GM23338 (cell line): ENCODE results near the gene IGSF10. TPM values are rescaled to one million over a fixed set of nuclear protein-coding genes. Genes with fewer than 3 reads are reported as not detected.

Experiments
- ATAC-seq: fragments of 200-7000 bp; cut with Tn5 transposase; 3 replicates; pipeline ENCODE4 v1.9.1; 2020
- DNase-seq: peaks from one replicate; pipeline ENCODE4 v3.0.0-alpha.2; 2015; ENCODE audit warnings: low spot score
- H2AFZ ChIP-seq: fragments of 200-600 bp; sonication (generic); 2 replicates; pipeline ENCODE4 v1.8.0; 2016; ENCODE audit warnings: antibody characterized with exemption, mild to moderate bottlenecking, moderate library complexity
- H3F3A ChIP-seq: fragments of 200-600 bp; sonication (generic); replicated peaks from 2 replicates; pipeline ENCODE4 v1.8.0; 2017; ENCODE audit warnings: antibody characterized with exemption, mixed run types, low read depth
- H3K27ac ChIP-seq: fragments of 200-600 bp; sonication (generic); 2 replicates; pipeline ENCODE4 v1.6.1; 2016; ENCODE audit warnings: low read depth
- H3K27me3 ChIP-seq: fragments of 200-600 bp; sonication (generic); 2 replicates; pipeline ENCODE4 v1.8.0; 2016; ENCODE audit warnings: mild to moderate bottlenecking, mixed run types, moderate library complexity; ENCODE audit not compliant: insufficient read depth
- H3K36me3 ChIP-seq: fragments of 200-600 bp; sonication (generic); 2 replicates; pipeline ENCODE4 v1.8.0; 2016; ENCODE audit warnings: mild to moderate bottlenecking; ENCODE audit not compliant: insufficient read depth
- H3K4me1 ChIP-seq: fragments of 200-600 bp; sonication (generic); 2 replicates; pipeline ENCODE4 v1.8.0; 2016; ENCODE audit warnings: mild to moderate bottlenecking, moderate library complexity; ENCODE audit not compliant: insufficient read depth
- H3K4me2 ChIP-seq: fragments of 200-600 bp; sonication (generic); 2 replicates; pipeline ENCODE4 v1.7.1; 2017; ENCODE audit warnings: mixed run types
- H3K4me3 ChIP-seq: fragments of 200-600 bp; sonication (generic); 2 replicates; pipeline ENCODE4 v1.6.1; 2016; ENCODE audit warnings: mixed run types
- H3K79me2 ChIP-seq: fragments of 200-600 bp; sonication (generic); replicated peaks from 2 replicates; pipeline ENCODE4 v1.8.0; 2017; ENCODE audit warnings: mild to moderate bottlenecking; ENCODE audit not compliant: insufficient read depth
- H3K9me2 ChIP-seq: fragments of 200-600 bp; sonication (generic); 2 replicates; pipeline ENCODE4 v1.8.0; 2017; ENCODE audit not compliant: insufficient read depth
- H4K20me1 ChIP-seq: fragments of 200-600 bp; sonication (generic); replicated peaks from 2 replicates; pipeline ENCODE4 v1.8.0; 2017; ENCODE audit warnings: mild to moderate bottlenecking; ENCODE audit not compliant: insufficient read depth
- H3K27ac Mint-ChIP-seq: 2 replicates; pipeline ENCODE4 v1.8.0; 2020; ENCODE audit warnings: inconsistent platforms, mild to moderate bottlenecking, moderate library complexity, mixed read lengths
- H3K27me3 Mint-ChIP-seq: 3 replicates; pipeline ENCODE4 v1.8.0; 2022; ENCODE audit warnings: low read depth, mild to moderate bottlenecking, moderate library complexity, mixed read lengths, inconsistent platforms; ENCODE audit not compliant: insufficient read depth, poor library complexity
- H3K36me3 Mint-ChIP-seq: 3 replicates; pipeline ENCODE4 v1.8.0; 2021; ENCODE audit warnings: low read depth, mild to moderate bottlenecking, inconsistent platforms, moderate library complexity, mixed read lengths
- H3K4me1 Mint-ChIP-seq: 3 replicates; pipeline ENCODE4 v1.8.0; 2020; ENCODE audit warnings: mild to moderate bottlenecking, inconsistent platforms, mixed read lengths
- H3K4me3 Mint-ChIP-seq: 3 replicates; pipeline ENCODE4 v1.8.0; 2021; ENCODE audit warnings: moderate library complexity, mild to moderate bottlenecking, inconsistent platforms, mixed read lengths
- H3K9me3 Mint-ChIP-seq: 3 replicates; pipeline ENCODE4 v1.8.0; 2020; ENCODE audit warnings: moderate library complexity, mild to moderate bottlenecking, inconsistent platforms, mixed read lengths
- CREB1 ChIP-seq: fragments of 250-450 bp; sonication (Bioruptor Pico); IDR thresholded peaks from 2 replicates; pipeline ENCODE4 v1.5.0; 2020; ENCODE audit warnings: low read depth, mild to moderate bottlenecking, moderate library complexity
- EZH2 ChIP-seq: fragments of 200-600 bp; sonication (generic); IDR thresholded peaks from one replicate; pipeline ENCODE4 v1.8.0; 2017; ENCODE audit warnings: antibody characterized with exemption, mild to moderate bottlenecking, low read depth; ENCODE audit not compliant: unreplicated experiment
- EZH2phosphoT487 ChIP-seq: fragments of 200-600 bp; sonication (generic); IDR thresholded peaks from one replicate; pipeline ENCODE4 v1.8.1; 2018; ENCODE audit warnings: antibody characterized with exemption; ENCODE audit not compliant: unreplicated experiment
- JUNB ChIP-seq: IDR thresholded peaks from one replicate; pipeline ENCODE4 v1.6.1; 2016; ENCODE audit warnings: antibody characterized with exemption; ENCODE audit not compliant: unreplicated experiment
- NANOG ChIP-seq: IDR thresholded peaks from 2 replicates; pipeline ENCODE4 v1.6.1; 2016; ENCODE audit warnings: antibody characterized with exemption, borderline replicate concordance
- POLR2AphosphoS5 ChIP-seq: IDR thresholded peaks from 2 replicates; pipeline ENCODE4 v1.6.1; 2016; ENCODE audit warnings: antibody characterized with exemption, low read depth
- STAT1 ChIP-seq: IDR thresholded peaks from one replicate; pipeline ENCODE4 v1.6.1; 2016; ENCODE audit warnings: antibody characterized with exemption; ENCODE audit not compliant: unreplicated experiment
- ZNF114 ChIP-seq: fragments of 250-450 bp; sonication (Bioruptor Pico); IDR thresholded peaks from 2 replicates; pipeline ENCODE4 v1.5.0; 2020; ENCODE audit warnings: mild to moderate bottlenecking, moderate library complexity
- ZNF331 ChIP-seq: fragments of 250-450 bp; sonication (Bioruptor Pico); IDR thresholded peaks from 2 replicates; pipeline ENCODE4 v1.5.0; 2020; ENCODE audit warnings: low read depth, mild to moderate bottlenecking, moderate library complexity
- polyA plus RNA-seq: library from polyadenylated mRNA; unstranded; fragments of >200 nt; fragmentation: Nextera tagmentation; extraction: Ambion mirVana; gene quantifications from 2 replicates; pipeline ENCODE4 v1.2.1, GENCODE V29; 2016
- total RNA-seq: library from RNA; depleted of rRNA; stranded (reverse); fragments of >200 nt; shearing (Covaris generic); gene quantifications from 2 replicates; pipeline ENCODE4 v1.2.3, GENCODE V29; 2014
- TF ChIP-seq, protein P1 (sequence below): IDR thresholded peaks from one replicate; pipeline ENCODE4 v1.6.1; 2018; ENCODE audit warnings: antibody characterized with exemption; ENCODE audit not compliant: unreplicated experiment
- TF ChIP-seq, protein P2 (sequence below): fragments of 250-450 bp; sonication (Bioruptor Pico); IDR thresholded peaks from 2 replicates; pipeline ENCODE4 v1.5.0; 2020; ENCODE audit warnings: mild to moderate bottlenecking, moderate library complexity
- TF ChIP-seq, protein P3 (sequence below): IDR thresholded peaks from 2 replicates; pipeline ENCODE4 v1.6.1; 2016; ENCODE audit warnings: antibody characterized with exemption
- TF ChIP-seq, protein P4 (sequence below), 2 experiments: fragments of 200-600 bp in 1 of 2; sonication (generic) in 1 of 2; conservative IDR thresholded peaks; 2 replicates each; pipeline versions ENCODE4 v1.5.1 to v1.6.1; 2016 to 2017; ENCODE audit warnings: antibody characterized with exemption in 2 of 2, low read depth in 2 of 2, mild to moderate bottlenecking in 2 of 2, moderate library complexity in 1 of 2

Gene IGSF10
- total and polyA plus RNA-seq, 2 experiments from 2014 or later = 0.50 to 0.94 TPM

DNA sequence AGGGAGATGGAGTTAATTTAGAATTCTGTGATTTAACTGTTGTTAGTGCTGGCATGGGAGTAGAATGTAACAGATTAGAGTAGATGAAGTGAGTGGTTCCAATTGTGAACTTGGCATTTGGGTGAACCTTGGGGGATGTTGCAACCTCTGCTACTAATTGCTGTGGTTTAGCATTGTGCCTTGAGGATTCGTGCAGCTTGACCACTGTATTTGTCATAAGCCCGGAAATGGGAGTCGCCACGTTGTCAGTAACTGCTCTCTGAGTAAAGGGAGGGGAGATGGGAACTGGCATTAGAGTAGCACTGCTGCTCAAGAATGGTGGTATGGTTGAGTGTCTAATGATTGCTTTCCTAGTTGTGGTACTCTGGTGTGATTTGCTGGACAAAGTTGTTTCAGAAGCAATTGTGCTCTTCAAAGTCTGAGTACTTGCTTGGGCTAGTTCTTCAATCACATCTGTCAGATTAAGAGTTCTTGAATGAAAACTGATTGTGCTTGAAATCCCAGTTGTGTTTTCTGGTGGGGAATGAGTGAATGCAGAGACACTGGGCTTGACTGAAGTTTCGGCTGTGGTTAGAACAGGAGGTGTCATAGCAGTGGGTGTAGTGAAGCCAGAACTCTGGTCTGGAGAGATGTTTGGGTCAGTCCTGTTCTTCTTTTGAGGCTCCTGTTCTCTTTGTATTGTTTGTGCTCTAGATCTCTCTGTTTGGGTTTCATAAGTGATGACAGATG lies 15.4 kb downstream of the IGSF10 start:
- Histone ChIP-seq H4K20me1 (no peaks in the 10 kb centered on the region), H3K4me3 (no peak overlapping the region), H3K79me2 (no peaks in the 10 kb centered on the region), H3K36me3 (no peaks in the 10 kb centered on the region), H3K4me1 (peaks cover 7% of the 10 kb centered on the region; the same call in 1 of the 2 replicates), H3K4me2 (no peak overlapping the region), H3K27ac (no peak overlapping the region), H3K27me3 (no peaks in the 10 kb centered on the region), H2AFZ (no peak overlapping the region), H3K9me2 (peaks cover 14% of the 10 kb centered on the region; the same call in 1 of the 2 replicates), H3F3A (no peaks in the 10 kb centered on the region)
- Mint-ChIP-seq H3K4me3 (no peak overlapping the region), H3K9me3 (peaks cover 2% of the 10 kb centered on the region; the same call in 1 of the 3 replicates), H3K27ac (no peak overlapping the region), H3K36me3 (peaks cover 4% of the 10 kb centered on the region), H3K27me3 (peaks cover 2% of the 10 kb centered on the region), H3K4me1 (peaks cover 9% of the 10 kb centered on the region)
- DNase-seq (no peak), ATAC-seq (no peak)
- TF ChIP-seq, protein P1, sequence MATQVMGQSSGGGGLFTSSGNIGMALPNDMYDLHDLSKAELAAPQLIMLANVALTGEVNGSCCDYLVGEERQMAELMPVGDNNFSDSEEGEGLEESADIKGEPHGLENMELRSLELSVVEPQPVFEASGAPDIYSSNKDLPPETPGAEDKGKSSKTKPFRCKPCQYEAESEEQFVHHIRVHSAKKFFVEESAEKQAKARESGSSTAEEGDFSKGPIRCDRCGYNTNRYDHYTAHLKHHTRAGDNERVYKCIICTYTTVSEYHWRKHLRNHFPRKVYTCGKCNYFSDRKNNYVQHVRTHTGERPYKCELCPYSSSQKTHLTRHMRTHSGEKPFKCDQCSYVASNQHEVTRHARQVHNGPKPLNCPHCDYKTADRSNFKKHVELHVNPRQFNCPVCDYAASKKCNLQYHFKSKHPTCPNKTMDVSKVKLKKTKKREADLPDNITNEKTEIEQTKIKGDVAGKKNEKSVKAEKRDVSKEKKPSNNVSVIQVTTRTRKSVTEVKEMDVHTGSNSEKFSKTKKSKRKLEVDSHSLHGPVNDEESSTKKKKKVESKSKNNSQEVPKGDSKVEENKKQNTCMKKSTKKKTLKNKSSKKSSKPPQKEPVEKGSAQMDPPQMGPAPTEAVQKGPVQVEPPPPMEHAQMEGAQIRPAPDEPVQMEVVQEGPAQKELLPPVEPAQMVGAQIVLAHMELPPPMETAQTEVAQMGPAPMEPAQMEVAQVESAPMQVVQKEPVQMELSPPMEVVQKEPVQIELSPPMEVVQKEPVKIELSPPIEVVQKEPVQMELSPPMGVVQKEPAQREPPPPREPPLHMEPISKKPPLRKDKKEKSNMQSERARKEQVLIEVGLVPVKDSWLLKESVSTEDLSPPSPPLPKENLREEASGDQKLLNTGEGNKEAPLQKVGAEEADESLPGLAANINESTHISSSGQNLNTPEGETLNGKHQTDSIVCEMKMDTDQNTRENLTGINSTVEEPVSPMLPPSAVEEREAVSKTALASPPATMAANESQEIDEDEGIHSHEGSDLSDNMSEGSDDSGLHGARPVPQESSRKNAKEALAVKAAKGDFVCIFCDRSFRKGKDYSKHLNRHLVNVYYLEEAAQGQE = no peak
- TF ChIP-seq ZNF331 (CRISPR knock-in tag) = no peak
- TF ChIP-seq STAT1 = no peak
- TF ChIP-seq, protein P2, sequence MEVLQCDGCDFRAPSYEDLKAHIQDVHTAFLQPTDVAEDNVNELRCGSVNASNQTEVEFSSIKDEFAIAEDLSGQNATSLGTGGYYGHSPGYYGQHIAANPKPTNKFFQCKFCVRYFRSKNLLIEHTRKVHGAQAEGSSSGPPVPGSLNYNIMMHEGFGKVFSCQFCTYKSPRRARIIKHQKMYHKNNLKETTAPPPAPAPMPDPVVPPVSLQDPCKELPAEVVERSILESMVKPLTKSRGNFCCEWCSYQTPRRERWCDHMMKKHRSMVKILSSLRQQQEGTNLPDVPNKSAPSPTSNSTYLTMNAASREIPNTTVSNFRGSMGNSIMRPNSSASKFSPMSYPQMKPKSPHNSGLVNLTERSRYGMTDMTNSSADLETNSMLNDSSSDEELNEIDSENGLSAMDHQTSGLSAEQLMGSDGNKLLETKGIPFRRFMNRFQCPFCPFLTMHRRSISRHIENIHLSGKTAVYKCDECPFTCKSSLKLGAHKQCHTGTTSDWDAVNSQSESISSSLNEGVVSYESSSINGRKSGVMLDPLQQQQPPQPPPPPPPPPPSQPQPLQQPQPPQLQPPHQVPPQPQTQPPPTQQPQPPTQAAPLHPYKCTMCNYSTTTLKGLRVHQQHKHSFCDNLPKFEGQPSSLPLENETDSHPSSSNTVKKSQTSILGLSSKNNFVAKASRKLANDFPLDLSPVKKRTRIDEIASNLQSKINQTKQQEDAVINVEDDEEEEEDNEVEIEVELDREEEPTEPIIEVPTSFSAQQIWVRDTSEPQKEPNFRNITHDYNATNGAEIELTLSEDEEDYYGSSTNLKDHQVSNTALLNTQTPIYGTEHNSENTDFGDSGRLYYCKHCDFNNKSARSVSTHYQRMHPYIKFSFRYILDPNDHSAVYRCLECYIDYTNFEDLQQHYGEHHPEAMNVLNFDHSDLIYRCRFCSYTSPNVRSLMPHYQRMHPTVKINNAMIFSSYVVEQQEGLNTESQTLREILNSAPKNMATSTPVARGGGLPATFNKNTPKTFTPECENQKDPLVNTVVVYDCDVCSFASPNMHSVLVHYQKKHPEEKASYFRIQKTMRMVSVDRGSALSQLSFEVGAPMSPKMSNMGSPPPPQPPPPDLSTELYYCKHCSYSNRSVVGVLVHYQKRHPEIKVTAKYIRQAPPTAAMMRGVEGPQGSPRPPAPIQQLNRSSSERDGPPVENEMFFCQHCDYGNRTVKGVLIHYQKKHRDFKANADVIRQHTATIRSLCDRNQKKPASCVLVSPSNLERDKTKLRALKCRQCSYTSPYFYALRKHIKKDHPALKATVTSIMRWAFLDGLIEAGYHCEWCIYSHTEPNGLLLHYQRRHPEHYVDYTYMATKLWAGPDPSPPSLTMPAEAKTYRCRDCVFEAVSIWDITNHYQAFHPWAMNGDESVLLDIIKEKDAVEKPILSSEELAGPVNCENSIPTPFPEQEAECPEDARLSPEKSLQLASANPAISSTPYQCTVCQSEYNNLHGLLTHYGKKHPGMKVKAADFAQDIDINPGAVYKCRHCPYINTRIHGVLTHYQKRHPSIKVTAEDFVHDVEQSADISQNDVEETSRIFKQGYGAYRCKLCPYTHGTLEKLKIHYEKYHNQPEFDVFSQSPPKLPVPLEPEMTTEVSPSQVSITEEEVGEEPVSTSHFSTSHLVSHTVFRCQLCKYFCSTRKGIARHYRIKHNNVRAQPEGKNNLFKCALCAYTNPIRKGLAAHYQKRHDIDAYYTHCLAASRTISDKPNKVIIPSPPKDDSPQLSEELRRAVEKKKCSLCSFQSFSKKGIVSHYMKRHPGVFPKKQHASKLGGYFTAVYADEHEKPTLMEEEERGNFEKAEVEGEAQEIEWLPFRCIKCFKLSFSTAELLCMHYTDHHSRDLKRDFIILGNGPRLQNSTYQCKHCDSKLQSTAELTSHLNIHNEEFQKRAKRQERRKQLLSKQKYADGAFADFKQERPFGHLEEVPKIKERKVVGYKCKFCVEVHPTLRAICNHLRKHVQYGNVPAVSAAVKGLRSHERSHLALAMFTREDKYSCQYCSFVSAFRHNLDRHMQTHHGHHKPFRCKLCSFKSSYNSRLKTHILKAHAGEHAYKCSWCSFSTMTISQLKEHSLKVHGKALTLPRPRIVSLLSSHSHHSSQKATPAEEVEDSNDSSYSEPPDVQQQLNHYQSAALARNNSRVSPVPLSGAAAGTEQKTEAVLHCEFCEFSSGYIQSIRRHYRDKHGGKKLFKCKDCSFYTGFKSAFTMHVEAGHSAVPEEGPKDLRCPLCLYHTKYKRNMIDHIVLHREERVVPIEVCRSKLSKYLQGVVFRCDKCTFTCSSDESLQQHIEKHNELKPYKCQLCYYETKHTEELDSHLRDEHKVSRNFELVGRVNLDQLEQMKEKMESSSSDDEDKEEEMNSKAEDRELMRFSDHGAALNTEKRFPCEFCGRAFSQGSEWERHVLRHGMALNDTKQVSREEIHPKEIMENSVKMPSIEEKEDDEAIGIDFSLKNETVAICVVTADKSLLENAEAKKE (CRISPR knock-in tag) = no peak
- no peak for TF ChIP-seq ZNF114 (CRISPR knock-in tag)
- no peak for TF ChIP-seq CREB1 (CRISPR knock-in tag)
- TF ChIP-seq POLR2AphosphoS5 = no peak
- TF ChIP-seq EZH2phosphoT487 = no peak
- TF ChIP-seq, protein P3, sequence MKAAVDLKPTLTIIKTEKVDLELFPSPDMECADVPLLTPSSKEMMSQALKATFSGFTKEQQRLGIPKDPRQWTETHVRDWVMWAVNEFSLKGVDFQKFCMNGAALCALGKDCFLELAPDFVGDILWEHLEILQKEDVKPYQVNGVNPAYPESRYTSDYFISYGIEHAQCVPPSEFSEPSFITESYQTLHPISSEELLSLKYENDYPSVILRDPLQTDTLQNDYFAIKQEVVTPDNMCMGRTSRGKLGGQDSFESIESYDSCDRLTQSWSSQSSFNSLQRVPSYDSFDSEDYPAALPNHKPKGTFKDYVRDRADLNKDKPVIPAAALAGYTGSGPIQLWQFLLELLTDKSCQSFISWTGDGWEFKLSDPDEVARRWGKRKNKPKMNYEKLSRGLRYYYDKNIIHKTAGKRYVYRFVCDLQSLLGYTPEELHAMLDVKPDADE = no peak
- TF ChIP-seq NANOG = no peak
- TF ChIP-seq EZH2 = no peak
- TF ChIP-seq, protein P4, sequence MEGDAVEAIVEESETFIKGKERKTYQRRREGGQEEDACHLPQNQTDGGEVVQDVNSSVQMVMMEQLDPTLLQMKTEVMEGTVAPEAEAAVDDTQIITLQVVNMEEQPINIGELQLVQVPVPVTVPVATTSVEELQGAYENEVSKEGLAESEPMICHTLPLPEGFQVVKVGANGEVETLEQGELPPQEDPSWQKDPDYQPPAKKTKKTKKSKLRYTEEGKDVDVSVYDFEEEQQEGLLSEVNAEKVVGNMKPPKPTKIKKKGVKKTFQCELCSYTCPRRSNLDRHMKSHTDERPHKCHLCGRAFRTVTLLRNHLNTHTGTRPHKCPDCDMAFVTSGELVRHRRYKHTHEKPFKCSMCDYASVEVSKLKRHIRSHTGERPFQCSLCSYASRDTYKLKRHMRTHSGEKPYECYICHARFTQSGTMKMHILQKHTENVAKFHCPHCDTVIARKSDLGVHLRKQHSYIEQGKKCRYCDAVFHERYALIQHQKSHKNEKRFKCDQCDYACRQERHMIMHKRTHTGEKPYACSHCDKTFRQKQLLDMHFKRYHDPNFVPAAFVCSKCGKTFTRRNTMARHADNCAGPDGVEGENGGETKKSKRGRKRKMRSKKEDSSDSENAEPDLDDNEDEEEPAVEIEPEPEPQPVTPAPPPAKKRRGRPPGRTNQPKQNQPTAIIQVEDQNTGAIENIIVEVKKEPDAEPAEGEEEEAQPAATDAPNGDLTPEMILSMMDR (conservative IDR thresholded peaks at IDR 0.05; ENCODE audit: low read depth in 2 of 2) = no peak
- TF ChIP-seq JUNB = no peak
